ENCODE data around the gene NOC4L.

The NOC4L gene

DNA sequence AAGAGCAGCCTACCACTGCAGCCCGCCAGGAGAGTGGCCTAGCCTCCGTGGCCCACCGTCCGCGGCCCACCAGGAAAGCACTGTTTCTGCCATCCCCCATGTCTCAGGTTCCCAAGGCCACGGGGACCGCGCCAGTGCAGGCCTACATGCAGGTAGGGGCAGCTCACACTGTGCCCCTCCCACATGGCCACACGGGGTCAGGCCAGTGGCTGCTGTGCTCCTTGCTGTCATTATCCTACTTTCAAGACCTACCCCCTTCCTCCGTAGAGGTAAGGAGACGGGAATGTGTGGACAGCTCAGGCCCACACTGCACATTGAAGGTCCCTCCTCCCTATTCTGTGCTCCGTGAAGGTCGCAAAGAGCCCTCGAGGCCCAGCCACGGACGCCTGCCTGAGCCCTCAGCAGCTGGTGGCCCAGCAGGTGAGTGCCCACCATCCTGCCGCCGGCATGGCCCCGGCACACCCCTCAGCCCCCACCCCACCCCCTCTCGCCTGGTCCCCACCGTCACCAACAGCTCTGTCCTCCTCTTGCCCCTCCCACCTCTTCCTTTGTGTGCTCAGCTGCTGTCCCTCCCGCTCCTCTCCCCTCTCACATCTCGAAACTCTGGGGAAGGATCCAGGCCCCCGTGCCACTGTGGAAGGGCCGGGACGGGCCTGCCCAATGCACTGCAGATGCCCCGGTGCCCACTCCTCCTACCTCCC, 10.2 kb upstream of the NOC4L start:
- TF ChIP-seq EP300 (IDR thresholded peaks at IDR 0.05; ENCODE audit: borderline replicate concordance) (no peak), EGR1 (IDR thresholded peaks at IDR 0.05) (no peak), CEBPB (IDR thresholded peaks at IDR 0.05) (no peak), TEAD4 (IDR thresholded peaks at IDR 0.05) (no peak), FOXM1 (IDR thresholded peaks at IDR 0.05; ENCODE audit: borderline replicate concordance, low read depth) (no peak), NFIC (IDR thresholded peaks at IDR 0.05) (no peak), TCF12 (IDR thresholded peaks at IDR 0.05; ENCODE audit: low read depth) (no peak)
- TF ChIP-seq, protein P1, sequence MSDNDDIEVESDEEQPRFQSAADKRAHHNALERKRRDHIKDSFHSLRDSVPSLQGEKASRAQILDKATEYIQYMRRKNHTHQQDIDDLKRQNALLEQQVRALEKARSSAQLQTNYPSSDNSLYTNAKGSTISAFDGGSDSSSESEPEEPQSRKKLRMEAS (IDR thresholded peaks at IDR 0.05) = no peak

DNA sequence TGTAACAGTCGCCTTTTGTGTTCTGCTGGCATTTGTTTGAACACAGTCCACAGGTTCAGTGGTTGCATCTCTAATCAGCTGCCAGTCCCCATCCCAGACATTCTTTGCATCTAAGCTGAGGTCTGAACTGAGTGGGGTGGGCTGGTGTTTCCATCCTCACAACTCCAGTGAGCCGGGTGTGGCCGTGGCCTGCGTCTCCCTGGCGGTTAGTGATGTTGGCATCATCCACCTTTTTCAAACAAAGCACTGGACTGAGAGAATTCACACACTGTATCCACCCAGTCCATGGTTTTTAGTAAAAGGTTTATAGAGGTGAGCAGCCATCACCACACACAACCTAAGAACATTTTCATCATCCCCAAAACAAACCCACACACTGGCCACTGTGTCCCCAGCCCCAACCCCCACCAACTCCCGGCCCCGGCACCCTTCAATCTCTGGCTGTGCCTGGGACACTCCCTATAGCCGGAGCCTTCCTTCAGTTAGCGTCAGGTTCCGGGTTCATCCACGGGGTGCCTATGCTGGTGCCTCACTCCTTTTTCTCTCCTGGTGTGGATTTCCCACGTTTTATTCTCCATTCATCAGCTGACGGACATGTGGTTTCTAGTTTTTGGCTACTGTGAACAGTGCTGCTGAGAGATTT, 6.7 kb upstream of the NOC4L start:
- TF ChIP-seq EP300 (IDR thresholded peaks at IDR 0.05; ENCODE audit: borderline replicate concordance) (no peak), FOXM1 (IDR thresholded peaks at IDR 0.05; ENCODE audit: borderline replicate concordance, low read depth) (no peak), CEBPB (IDR thresholded peaks at IDR 0.05) (no peak), NFIC (IDR thresholded peaks at IDR 0.05) (no peak), ZBTB7A (IDR thresholded peaks at IDR 0.05; ENCODE audit: low read depth) (no peak), CREB1 (IDR thresholded peaks at IDR 0.05; ENCODE audit: low read depth) (no peak), TCF12 (IDR thresholded peaks at IDR 0.05; ENCODE audit: low read depth) (no peak), EGR1 (IDR thresholded peaks at IDR 0.05) (no peak), TAF1 (IDR thresholded peaks at IDR 0.05; ENCODE audit: low read depth) (no peak), TEAD4 (IDR thresholded peaks at IDR 0.05) (no peak), YY1 (IDR thresholded peaks at IDR 0.05; ENCODE audit: low read depth) (no peak), RAD21 (IDR thresholded peaks at IDR 0.05; ENCODE audit: low read depth) (no peak)
- TF ChIP-seq, protein P1 (IDR thresholded peaks at IDR 0.05) = no peak
- TF ChIP-seq, protein P2, sequence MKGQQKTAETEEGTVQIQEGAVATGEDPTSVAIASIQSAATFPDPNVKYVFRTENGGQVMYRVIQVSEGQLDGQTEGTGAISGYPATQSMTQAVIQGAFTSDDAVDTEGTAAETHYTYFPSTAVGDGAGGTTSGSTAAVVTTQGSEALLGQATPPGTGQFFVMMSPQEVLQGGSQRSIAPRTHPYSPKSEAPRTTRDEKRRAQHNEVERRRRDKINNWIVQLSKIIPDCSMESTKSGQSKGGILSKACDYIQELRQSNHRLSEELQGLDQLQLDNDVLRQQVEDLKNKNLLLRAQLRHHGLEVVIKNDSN (IDR thresholded peaks at IDR 0.05) = no peak
- TF ChIP-seq, protein P3, sequence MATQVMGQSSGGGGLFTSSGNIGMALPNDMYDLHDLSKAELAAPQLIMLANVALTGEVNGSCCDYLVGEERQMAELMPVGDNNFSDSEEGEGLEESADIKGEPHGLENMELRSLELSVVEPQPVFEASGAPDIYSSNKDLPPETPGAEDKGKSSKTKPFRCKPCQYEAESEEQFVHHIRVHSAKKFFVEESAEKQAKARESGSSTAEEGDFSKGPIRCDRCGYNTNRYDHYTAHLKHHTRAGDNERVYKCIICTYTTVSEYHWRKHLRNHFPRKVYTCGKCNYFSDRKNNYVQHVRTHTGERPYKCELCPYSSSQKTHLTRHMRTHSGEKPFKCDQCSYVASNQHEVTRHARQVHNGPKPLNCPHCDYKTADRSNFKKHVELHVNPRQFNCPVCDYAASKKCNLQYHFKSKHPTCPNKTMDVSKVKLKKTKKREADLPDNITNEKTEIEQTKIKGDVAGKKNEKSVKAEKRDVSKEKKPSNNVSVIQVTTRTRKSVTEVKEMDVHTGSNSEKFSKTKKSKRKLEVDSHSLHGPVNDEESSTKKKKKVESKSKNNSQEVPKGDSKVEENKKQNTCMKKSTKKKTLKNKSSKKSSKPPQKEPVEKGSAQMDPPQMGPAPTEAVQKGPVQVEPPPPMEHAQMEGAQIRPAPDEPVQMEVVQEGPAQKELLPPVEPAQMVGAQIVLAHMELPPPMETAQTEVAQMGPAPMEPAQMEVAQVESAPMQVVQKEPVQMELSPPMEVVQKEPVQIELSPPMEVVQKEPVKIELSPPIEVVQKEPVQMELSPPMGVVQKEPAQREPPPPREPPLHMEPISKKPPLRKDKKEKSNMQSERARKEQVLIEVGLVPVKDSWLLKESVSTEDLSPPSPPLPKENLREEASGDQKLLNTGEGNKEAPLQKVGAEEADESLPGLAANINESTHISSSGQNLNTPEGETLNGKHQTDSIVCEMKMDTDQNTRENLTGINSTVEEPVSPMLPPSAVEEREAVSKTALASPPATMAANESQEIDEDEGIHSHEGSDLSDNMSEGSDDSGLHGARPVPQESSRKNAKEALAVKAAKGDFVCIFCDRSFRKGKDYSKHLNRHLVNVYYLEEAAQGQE (IDR thresholded peaks at IDR 0.05; ENCODE audit: low read depth) = no peak

DNA sequence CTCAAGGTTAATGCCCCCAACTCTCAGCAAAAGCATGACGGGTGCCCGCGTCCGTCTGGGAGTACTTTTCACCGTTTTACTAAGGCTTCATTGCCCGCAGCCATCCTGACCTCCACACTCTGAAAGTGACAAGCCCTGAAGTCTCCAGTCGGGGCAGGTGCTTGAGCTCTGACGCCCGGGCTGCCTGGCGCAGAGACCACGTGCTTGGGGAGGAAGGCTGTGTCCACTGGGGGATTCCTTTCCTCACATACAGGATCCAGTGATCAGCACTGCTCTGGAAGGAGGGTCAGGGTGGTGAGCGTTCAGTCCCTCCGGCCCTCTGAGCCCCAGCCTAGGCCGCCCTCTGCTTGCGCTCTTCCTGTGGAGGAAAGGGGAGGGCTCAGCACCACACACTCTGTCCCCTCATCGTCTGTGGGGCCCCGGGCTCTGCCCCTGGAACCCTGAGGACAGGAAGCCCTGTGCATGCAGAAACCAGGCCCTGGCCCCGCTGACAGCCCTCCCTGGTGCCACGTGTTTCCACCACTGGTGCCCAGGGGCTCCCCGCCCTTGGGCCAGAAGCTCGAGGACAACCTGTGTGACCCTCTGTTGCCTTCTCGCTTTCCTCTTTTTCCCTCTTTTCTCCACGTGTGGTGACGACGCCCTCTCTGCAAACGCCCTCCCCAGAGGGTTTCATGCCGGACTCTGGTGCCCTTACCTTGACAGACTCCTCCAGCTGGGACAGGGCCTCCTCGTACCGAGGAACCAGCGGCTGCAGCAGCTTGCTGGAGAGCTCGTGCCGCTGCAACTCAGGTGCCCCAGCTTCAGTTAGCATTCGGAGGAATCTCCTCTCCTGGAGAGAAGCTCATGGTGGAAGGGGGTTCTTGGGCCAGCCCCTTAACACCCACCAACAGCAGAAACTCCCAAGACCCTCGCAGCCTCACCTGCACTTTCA, 5.1 kb upstream of the NOC4L start:
- TF ChIP-seq NFIC (IDR thresholded peaks at IDR 0.05) (no peak), CREB1 (IDR thresholded peaks at IDR 0.05; ENCODE audit: low read depth) (no peak), EP300 (IDR thresholded peaks at IDR 0.05; ENCODE audit: borderline replicate concordance) (no peak), CEBPB (IDR thresholded peaks at IDR 0.05) (no peak), TEAD4 (IDR thresholded peaks at IDR 0.05) (no peak), TAF1 (IDR thresholded peaks at IDR 0.05; ENCODE audit: low read depth) (no peak), YY1 (IDR thresholded peaks at IDR 0.05; ENCODE audit: low read depth) (no peak), ZBTB7A (IDR thresholded peaks at IDR 0.05; ENCODE audit: low read depth) (no peak), TCF12 (IDR thresholded peaks at IDR 0.05; ENCODE audit: low read depth) (no peak)
- TF ChIP-seq, protein P2 (IDR thresholded peaks at IDR 0.05) = no peak
- TF ChIP-seq, protein P3 (IDR thresholded peaks at IDR 0.05; ENCODE audit: low read depth) = no peak

DNA sequence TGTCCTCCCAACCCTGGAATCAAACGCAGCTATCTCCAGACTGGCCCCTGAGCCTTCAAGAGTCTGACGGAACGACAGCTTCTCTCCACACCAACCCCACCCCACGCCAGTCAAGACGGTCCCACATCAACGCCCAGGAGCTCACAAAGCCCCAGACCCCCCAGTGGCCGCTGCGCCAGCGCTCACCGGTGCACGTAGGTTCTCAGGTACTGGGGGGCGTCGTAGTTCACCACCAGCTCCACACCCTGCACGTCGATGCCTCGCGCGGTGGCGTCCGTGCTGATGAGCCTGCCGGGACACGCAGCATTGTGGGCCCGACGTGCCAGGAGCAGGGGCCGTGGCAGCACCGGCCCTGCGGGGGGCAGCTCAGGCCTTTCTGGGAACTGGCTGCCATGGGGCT, 4.3 kb upstream of the NOC4L start:
- TF ChIP-seq TCF12 (IDR thresholded peaks at IDR 0.05; ENCODE audit: low read depth) (no peak), TAF1 (IDR thresholded peaks at IDR 0.05; ENCODE audit: low read depth) (no peak), NFIC (IDR thresholded peaks at IDR 0.05) (no peak)

DNA sequence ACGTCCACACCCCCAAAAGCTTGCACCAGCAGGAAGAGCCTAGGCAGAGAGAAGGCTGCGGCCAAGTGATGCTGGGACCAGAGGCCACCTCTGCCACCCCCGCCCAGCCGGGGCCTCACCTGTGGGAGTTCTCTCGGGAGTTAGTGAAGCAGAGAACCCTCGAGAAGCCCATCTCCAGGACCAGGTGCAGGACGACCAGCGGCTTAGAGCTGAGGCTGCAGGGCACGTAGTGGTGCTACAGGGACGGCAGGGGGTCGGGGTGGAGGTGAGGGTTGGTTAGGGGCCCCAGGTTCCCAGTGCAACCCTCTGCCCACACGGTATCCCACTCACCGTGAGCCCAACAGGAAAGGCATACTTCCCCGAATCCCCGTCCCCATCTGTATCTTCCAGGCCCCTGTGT, 3.8 kb upstream of the NOC4L start:
- TF ChIP-seq RAD21 (IDR thresholded peaks at IDR 0.05; ENCODE audit: low read depth) (no peak), TAF1 (IDR thresholded peaks at IDR 0.05; ENCODE audit: low read depth) (no peak), NFIC (IDR thresholded peaks at IDR 0.05) (no peak), FOXM1 (IDR thresholded peaks at IDR 0.05; ENCODE audit: borderline replicate concordance, low read depth) (no peak), ZBTB7A (IDR thresholded peaks at IDR 0.05; ENCODE audit: low read depth) (no peak), TCF12 (IDR thresholded peaks at IDR 0.05; ENCODE audit: low read depth) (no peak), YY1 (IDR thresholded peaks at IDR 0.05; ENCODE audit: low read depth) (no peak), EGR1 (IDR thresholded peaks at IDR 0.05) (no peak), CEBPB (IDR thresholded peaks at IDR 0.05) (no peak), CREB1 (IDR thresholded peaks at IDR 0.05; ENCODE audit: low read depth) (no peak), TEAD4 (IDR thresholded peaks at IDR 0.05) (no peak), EP300 (IDR thresholded peaks at IDR 0.05; ENCODE audit: borderline replicate concordance) (no peak)
- TF ChIP-seq, protein P3 (IDR thresholded peaks at IDR 0.05; ENCODE audit: low read depth) = no peak
- TF ChIP-seq, protein P2 (IDR thresholded peaks at IDR 0.05) = no peak
- TF ChIP-seq, protein P1 (IDR thresholded peaks at IDR 0.05) = no peak

Measured in Ishikawa (cell line).